HepG2 (cell line): ENCODE measurements around the gene DDAH2. TPM values are rescaled to one million over a fixed set of nuclear protein-coding genes. Genes with fewer than 3 reads are reported as not detected.

Source experiments
- ATM ChIP-seq: fragments of 450-650 bp; IDR thresholded peaks from 2 replicates; pipeline ENCODE4 v1.7.1; 2017; ENCODE audit warnings: mild to moderate bottlenecking, borderline replicate concordance
- ELF4 ChIP-seq: sonication (generic); formaldehyde crosslinking; IDR thresholded peaks from 2 replicates; pipeline ENCODE4 v1.5.0; 2020; ENCODE audit warnings: missing genetic modification reagents, mild to moderate bottlenecking, moderate library complexity, borderline replicate concordance
- HOXA9 ChIP-seq: sonication (generic); formaldehyde crosslinking; IDR thresholded peaks from 2 replicates; pipeline ENCODE4 v1.8.1; 2022; ENCODE audit warnings: missing genetic modification reagents, mild to moderate bottlenecking, moderate library complexity, borderline replicate concordance
- KAT2B ChIP-seq: fragments of 150-350 bp; IDR thresholded peaks from 2 replicates; pipeline ENCODE4 v1.6.1; 2014; ENCODE audit warnings: low read depth, low read length, borderline replicate concordance
- MED1 ChIP-seq: sonication (generic); formaldehyde crosslinking; IDR thresholded peaks from 2 replicates; pipeline ENCODE4 v1.4.0; 2020; ENCODE audit warnings: missing genetic modification reagents
- MED13 ChIP-seq: sonication (generic); formaldehyde crosslinking; IDR thresholded peaks from 2 replicates; pipeline ENCODE4 v1.5.0; 2020; ENCODE audit warnings: missing genetic modification reagents
- MEF2D ChIP-seq: sonication (generic); formaldehyde crosslinking; IDR thresholded peaks from 2 replicates; pipeline ENCODE4 v1.5.1; 2020; ENCODE audit warnings: mild to moderate bottlenecking, missing genetic modification reagents
- NR2F1 ChIP-seq, 2 experiments: fragments of 450-650 bp in 1 of 2; formaldehyde crosslinking in 1 of 2; IDR thresholded peaks; 2 replicates each; pipeline versions ENCODE4 v1.5.0 to v1.6.1; 2016 to 2020; ENCODE audit warnings: mild to moderate bottlenecking in 1 of 2, missing compliant biosample characterization in 1 of 2, missing genetic modification reagents in 1 of 2, moderate library complexity in 1 of 2
- TEAD3 ChIP-seq: optimal IDR thresholded peaks from 2 replicates; pipeline ENCODE3; 2016; ENCODE audit warnings: borderline replicate concordance
- ZNF354B ChIP-seq: sonication (generic); formaldehyde crosslinking; IDR thresholded peaks from 2 replicates; pipeline ENCODE4 v1.8.0; 2022; ENCODE audit warnings: mild to moderate bottlenecking, missing genetic modification reagents
- ZNF709 ChIP-seq: sonication (generic); formaldehyde crosslinking; IDR thresholded peaks from 2 replicates; pipeline ENCODE4 v1.5.0; 2020; ENCODE audit warnings: mild to moderate bottlenecking, missing genetic modification reagents
- ZNF883 ChIP-seq: sonication (generic); formaldehyde crosslinking; IDR thresholded peaks from 2 replicates; pipeline ENCODE4 v1.5.1; 2020; ENCODE audit warnings: mild to moderate bottlenecking, missing genetic modification reagents; ENCODE audit errors: not compliant biosample characterization
- ZSCAN12 ChIP-seq: sonication (generic); formaldehyde crosslinking; IDR thresholded peaks from 2 replicates; pipeline ENCODE4 v1.9.0; 2021; ENCODE audit warnings: mild to moderate bottlenecking, missing genetic modification reagents
- ZSCAN20 ChIP-seq: sonication (generic); formaldehyde crosslinking; IDR thresholded peaks from 2 replicates; pipeline ENCODE4 v1.4.0; 2020; ENCODE audit warnings: missing genetic modification reagents, mild to moderate bottlenecking, borderline replicate concordance
- polyA plus RNA-seq, 8 experiments: library from polyadenylated mRNA; depleted of rRNA in 3 of 8; stranded (reverse) in 7 of 8; unstranded in 1 of 8; fragments of >200 nt; fragmentation: Illumina TruSeq in 4 of 8; extraction: Trizol in 4 of 8; gene quantifications; 2 replicates each; pipeline versions ENCODE4 v1.2.1 to v1.2.3, GENCODE V29; 2011 to 2016; ENCODE audit warnings: low read depth in 4 of 8, missing spikeins in 1 of 8, mixed read lengths in 1 of 8; ENCODE audit not compliant: insufficient read depth in 1 of 8
- total RNA-seq, 5 experiments: library from RNA; depleted of rRNA; stranded (reverse); fragments of >200 nt; fragmentation: Illumina TruSeq; extraction: Trizol; gene quantifications; 2 replicates each; pipeline ENCODE4 v1.2.3, GENCODE V29; 2016; ENCODE audit warnings: low read depth in 1 of 5
- TF ChIP-seq, protein P1 (sequence below): sonication (generic); formaldehyde crosslinking; IDR thresholded peaks from 2 replicates; pipeline ENCODE4 v1.9.0; 2021; ENCODE audit warnings: missing genetic modification reagents, borderline replicate concordance
- TF ChIP-seq, protein P2 (sequence below): sonication (generic); formaldehyde crosslinking; IDR thresholded peaks from 2 replicates; pipeline ENCODE4 v1.4.0; 2020; ENCODE audit warnings: missing genetic modification reagents
- TF ChIP-seq, protein P3 (sequence below): sonication (generic); formaldehyde crosslinking; IDR thresholded peaks from 2 replicates; pipeline ENCODE4 v1.4.0; 2020; ENCODE audit warnings: missing genetic modification reagents
- TF ChIP-seq, protein P4 (sequence below): IDR thresholded peaks from 2 replicates; pipeline ENCODE4 v1.6.1; 2016; ENCODE audit warnings: low read depth, control low read depth

DDAH2 gene
- total and polyA plus RNA-seq, 2 of the 13 experiments (the other 11 are each of a cell fraction or from before 2014, with no cell fraction given), result 16.4 to 21.1 TPM

DNA sequence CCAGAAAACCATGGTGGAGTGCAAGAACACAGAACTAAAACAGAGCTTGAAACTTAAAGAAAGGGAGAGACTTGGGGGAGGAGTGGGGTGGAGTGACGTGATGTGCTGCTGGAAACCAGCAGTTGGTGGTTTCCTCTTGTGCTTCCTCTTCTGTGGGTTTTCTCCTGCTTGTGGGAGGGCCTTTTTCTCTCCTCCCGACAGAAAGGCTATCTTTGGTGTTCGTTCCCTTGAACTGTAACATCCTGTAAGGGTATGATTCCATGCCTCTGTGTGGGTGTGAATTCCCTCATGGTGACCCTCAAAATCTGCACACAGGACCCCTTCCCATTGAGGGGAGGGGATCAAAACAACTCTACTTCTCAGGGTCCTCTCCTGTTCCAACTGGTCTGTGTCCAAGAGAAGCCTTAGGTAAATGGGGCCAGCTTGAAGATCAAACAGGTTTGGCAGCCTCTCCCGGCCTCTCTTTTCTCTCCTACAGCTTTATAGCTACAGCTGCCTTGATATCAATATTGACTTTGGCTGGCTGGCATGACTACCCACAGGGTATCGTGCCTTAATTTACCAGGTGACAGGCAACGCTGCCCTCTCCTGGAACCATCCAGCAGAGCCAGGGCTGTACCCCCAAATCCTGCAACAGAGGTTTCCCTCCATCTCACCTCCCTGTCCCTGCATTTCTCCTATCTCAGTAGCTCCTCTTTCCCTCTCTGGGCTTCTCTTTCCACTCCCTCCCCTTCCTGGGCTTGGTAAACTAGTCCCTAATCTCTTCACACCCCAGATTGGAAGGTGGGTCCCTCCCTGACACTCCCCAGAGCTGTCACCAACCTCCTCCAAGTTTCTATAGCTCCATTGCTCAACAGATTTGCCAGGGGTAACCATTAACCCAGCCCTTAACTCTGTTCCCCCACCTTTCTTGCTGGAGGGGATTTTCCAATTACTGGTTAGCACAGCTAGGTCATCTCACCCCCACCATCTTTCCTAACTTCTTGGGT, 9.2 kb upstream of the DDAH2 start (continued):
- TF ChIP-seq, protein P1, sequence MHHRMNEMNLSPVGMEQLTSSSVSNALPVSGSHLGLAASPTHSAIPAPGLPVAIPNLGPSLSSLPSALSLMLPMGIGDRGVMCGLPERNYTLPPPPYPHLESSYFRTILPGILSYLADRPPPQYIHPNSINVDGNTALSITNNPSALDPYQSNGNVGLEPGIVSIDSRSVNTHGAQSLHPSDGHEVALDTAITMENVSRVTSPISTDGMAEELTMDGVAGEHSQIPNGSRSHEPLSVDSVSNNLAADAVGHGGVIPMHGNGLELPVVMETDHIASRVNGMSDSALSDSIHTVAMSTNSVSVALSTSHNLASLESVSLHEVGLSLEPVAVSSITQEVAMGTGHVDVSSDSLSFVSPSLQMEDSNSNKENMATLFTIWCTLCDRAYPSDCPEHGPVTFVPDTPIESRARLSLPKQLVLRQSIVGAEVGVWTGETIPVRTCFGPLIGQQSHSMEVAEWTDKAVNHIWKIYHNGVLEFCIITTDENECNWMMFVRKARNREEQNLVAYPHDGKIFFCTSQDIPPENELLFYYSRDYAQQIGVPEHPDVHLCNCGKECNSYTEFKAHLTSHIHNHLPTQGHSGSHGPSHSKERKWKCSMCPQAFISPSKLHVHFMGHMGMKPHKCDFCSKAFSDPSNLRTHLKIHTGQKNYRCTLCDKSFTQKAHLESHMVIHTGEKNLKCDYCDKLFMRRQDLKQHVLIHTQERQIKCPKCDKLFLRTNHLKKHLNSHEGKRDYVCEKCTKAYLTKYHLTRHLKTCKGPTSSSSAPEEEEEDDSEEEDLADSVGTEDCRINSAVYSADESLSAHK (CRISPR knock-in tag), result peak; percentile 62; the same call in 1 of the 2 replicates
- TF ChIP-seq NR2F1 (CRISPR knock-in tag; IDR thresholded peaks at IDR 0.05) (no peak), MED13 (CRISPR knock-in tag) (peak; percentile 91), KAT2B (no peak), MEF2D (CRISPR knock-in tag) (peak; percentile 16; the same call in 1 of the 2 replicates), ZNF883 (CRISPR knock-in tag) (no peak), ATM (no peak), HOXA9 (CRISPR knock-in tag) (peak; percentile 56; the same call in 1 of the 2 replicates), ELF4 (CRISPR knock-in tag) (0 out of 2 replicates have a peak, but pooled peaks have one; percentile 29), ZSCAN20 (0 out of 2 replicates have a peak, but pooled peaks have one; percentile 67), ZNF709 (CRISPR knock-in tag) (no peak), TEAD3 (peak; percentile 82), ZNF354B (CRISPR knock-in tag) (peak; percentile 44; the same call in 1 of the 2 replicates), MED1 (CRISPR knock-in tag) (peak; percentile 91), ZSCAN12 (CRISPR knock-in tag) (no peak)
- TF ChIP-seq, protein P2, sequence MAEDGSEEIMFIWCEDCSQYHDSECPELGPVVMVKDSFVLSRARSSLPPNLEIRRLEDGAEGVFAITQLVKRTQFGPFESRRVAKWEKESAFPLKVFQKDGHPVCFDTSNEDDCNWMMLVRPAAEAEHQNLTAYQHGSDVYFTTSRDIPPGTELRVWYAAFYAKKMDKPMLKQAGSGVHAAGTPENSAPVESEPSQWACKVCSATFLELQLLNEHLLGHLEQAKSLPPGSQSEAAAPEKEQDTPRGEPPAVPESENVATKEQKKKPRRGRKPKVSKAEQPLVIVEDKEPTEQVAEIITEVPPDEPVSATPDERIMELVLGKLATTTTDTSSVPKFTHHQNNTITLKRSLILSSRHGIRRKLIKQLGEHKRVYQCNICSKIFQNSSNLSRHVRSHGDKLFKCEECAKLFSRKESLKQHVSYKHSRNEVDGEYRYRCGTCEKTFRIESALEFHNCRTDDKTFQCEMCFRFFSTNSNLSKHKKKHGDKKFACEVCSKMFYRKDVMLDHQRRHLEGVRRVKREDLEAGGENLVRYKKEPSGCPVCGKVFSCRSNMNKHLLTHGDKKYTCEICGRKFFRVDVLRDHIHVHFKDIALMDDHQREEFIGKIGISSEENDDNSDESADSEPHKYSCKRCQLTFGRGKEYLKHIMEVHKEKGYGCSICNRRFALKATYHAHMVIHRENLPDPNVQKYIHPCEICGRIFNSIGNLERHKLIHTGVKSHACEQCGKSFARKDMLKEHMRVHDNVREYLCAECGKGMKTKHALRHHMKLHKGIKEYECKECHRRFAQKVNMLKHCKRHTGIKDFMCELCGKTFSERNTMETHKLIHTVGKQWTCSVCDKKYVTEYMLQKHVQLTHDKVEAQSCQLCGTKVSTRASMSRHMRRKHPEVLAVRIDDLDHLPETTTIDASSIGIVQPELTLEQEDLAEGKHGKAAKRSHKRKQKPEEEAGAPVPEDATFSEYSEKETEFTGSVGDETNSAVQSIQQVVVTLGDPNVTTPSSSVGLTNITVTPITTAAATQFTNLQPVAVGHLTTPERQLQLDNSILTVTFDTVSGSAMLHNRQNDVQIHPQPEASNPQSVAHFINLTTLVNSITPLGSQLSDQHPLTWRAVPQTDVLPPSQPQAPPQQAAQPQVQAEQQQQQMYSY (CRISPR knock-in tag), result no peak
- TF ChIP-seq, protein P3, sequence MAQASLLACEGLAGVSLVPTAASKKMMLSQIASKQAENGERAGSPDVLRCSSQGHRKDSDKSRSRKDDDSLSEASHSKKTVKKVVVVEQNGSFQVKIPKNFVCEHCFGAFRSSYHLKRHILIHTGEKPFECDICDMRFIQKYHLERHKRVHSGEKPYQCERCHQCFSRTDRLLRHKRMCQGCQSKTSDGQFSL (CRISPR knock-in tag), result 0 out of 2 replicates have a peak, but pooled peaks have one; percentile 28
- TF ChIP-seq, protein P4, sequence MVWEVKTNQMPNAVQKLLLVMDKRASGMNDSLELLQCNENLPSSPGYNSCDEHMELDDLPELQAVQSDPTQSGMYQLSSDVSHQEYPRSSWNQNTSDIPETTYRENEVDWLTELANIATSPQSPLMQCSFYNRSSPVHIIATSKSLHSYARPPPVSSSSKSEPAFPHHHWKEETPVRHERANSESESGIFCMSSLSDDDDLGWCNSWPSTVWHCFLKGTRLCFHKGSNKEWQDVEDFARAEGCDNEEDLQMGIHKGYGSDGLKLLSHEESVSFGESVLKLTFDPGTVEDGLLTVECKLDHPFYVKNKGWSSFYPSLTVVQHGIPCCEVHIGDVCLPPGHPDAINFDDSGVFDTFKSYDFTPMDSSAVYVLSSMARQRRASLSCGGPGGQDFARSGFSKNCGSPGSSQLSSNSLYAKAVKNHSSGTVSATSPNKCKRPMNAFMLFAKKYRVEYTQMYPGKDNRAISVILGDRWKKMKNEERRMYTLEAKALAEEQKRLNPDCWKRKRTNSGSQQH, result no peak
